Subcutaneous preadipocyte (primary cell): ENCODE data around the gene PSMG1. TPM values are rescaled to one million over a fixed set of nuclear protein-coding genes. Genes with fewer than 3 reads are reported as not detected.

Experiments
- total RNA-seq: library from RNA; depleted of rRNA; stranded (reverse); fragments of >200 nt; gene quantifications from 2 replicates; pipeline ENCODE4 v1.2.3, GENCODE V29; 2012

PSMG1 gene, protein sequence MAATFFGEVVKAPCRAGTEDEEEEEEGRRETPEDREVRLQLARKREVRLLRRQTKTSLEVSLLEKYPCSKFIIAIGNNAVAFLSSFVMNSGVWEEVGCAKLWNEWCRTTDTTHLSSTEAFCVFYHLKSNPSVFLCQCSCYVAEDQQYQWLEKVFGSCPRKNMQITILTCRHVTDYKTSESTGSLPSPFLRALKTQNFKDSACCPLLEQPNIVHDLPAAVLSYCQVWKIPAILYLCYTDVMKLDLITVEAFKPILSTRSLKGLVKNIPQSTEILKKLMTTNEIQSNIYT
- 66.9 and 78.3 TPM in 2 replicates for total RNA-seq

GRCh38 chr21:39183272-39184049 lies at the start of gene PSMG1:
PSMG1 (minus strand) TSS chr21:39183451; CDS start chr21:39183385, 66 bp downstream.

Other genes with a start within 250 kb of the PSMG1 start
- gene BRWD1, start 130.2 kb upstream of the PSMG1 start, total RNA-seq = 50.3 and 54.3 TPM in 2 replicates
- 136 and 149 TPM in 2 replicates for gene HMGN1, start 165.6 kb upstream of the PSMG1 start, total RNA-seq